ENCODE data around the gene NDST1. TPM values are rescaled to one million over a fixed set of nuclear protein-coding genes. Genes with fewer than 3 reads are reported as not detected.

The NDST1 gene
- total and polyA plus RNA-seq, 2 of the 8 experiments (the other 6 are each of a cell fraction or from before 2014, with no cell fraction given): 27.0 to 72.0 TPM

- POLR2A ChIA-PET (ENCODE audit: partially characterized antibody): no interaction called here
- no peaks in the 10 kb centered on the region for H3K36me3 ChIP-seq (ENCODE audit: control insufficient read depth in 2 of 4, insufficient read depth in 4 of 4, low read length in 3 of 4)
- no peak overlapping the region for H4K91ac ChIP-seq (replicated peaks; ENCODE audit: insufficient read length, low read length)
- H3K79me2 ChIP-seq (ENCODE audit: control insufficient read depth in 1 of 2, insufficient read depth in 2 of 2, low read length in 2 of 2): no peaks in the 10 kb centered on the region
- DNase-seq (ENCODE audit: low read depth in 1 of 2, low spot score in 2 of 2) (no peak), FAIRE-seq (no peak)
- no peak overlapping the region for H2BK15ac ChIP-seq (ENCODE audit: low read length)
- H2AFZ ChIP-seq (ENCODE audit: low read length): no peak overlapping the region
- H3K27me3 ChIP-seq (replicated peaks in 1 of 4; ENCODE audit: control insufficient read depth in 3 of 4, extremely low read depth in 1 of 4, insufficient read depth in 3 of 4, low read length in 3 of 4): no peaks in the 10 kb centered on the region
- H3K4me3 ChIP-seq (ENCODE audit: extremely low read depth in 1 of 4, insufficient read depth in 2 of 4, low read depth in 3 of 4, low read length in 4 of 4): no peak overlapping the region
- no peaks in the 10 kb centered on the region for H4K20me1 ChIP-seq (replicated peaks in 1 of 2; ENCODE audit: control insufficient read depth in 1 of 2, insufficient read depth in 2 of 2, low read length in 2 of 2)
- no peak overlapping the region for H3K18ac ChIP-seq (ENCODE audit: extremely low read depth, low read length)
- 87% methylated on average over 5 of the region's 5 CpGs; no CpG with 5 or more reads in 1 of the 2 experiments for WGBS, 2 experiments (ENCODE audit: extremely low coverage in 1 of 2, insufficient coverage in 1 of 2, insufficient read length in 1 of 2, insufficient replicate concordance in 2 of 2, low coverage in 1 of 2, low lambda C conversion rate in 2 of 2, missing lambda C conversion rate in 1 of 2)
- H2BK12ac ChIP-seq (ENCODE audit: low read depth, low read length): no peak overlapping the region
- H2AK5ac ChIP-seq (ENCODE audit: low read depth, low read length): no peak overlapping the region
- H2BK20ac ChIP-seq (ENCODE audit: low read length): no peak overlapping the region
- no peak overlapping the region for H3K14ac ChIP-seq (ENCODE audit: insufficient read length)
- H3K23ac ChIP-seq (ENCODE audit: insufficient read length): no peak overlapping the region
- CTCF ChIA-PET (ENCODE audit: partially characterized antibody): interaction anchor here (1.0 to 2.1 kb wide), 3 partner anchors 9 to 58 kb away, joined by 3 to 9 read pairs (median 4); no protein-coding TSS in a partner anchor
- H3K27ac ChIP-seq (ENCODE audit: low read depth, low read length): no peak overlapping the region
- TF ChIP-seq EGR1 (IDR thresholded peaks at IDR 0.05; ENCODE audit: borderline replicate concordance, low read depth, low read length) (no peak), SIX5 (IDR thresholded peaks at IDR 0.05; ENCODE audit: low read depth, low read length) (no peak), HDAC2 (IDR thresholded peaks at IDR 0.05; ENCODE audit: borderline replicate concordance in 1 of 2, low read depth in 2 of 2, low read length in 2 of 2) (no peak), TAF7 (optimal IDR thresholded peaks at IDR 0.05; ENCODE audit: borderline replicate concordance, low read depth, low read length) (no peak), GABPA (IDR thresholded peaks at IDR 0.05; ENCODE audit: borderline replicate concordance, insufficient read depth, low read length) (no peak), KDM1A (IDR thresholded peaks at IDR 0.05; ENCODE audit: borderline replicate concordance, low read length) (no peak)
- H3K4ac ChIP-seq (replicated peaks; ENCODE audit: insufficient read length, low read depth, low read length): no peak overlapping the region
- H3K9ac ChIP-seq (replicated peaks in 1 of 4; ENCODE audit: extremely low read depth in 1 of 4, low read depth in 3 of 4, low read length in 3 of 4): no peak overlapping the region
- no peak overlapping the region for H4K8ac ChIP-seq (ENCODE audit: extremely low read depth, insufficient read depth, low read length)
- H3K23me2 ChIP-seq (ENCODE audit: low read depth, low read length): no peaks in the 10 kb centered on the region
- no peaks in the 10 kb centered on the region for H3K79me1 ChIP-seq (ENCODE audit: low read depth, low read length)
- H3K56ac ChIP-seq (replicated peaks; ENCODE audit: insufficient read length, low read depth, low read length): no peak overlapping the region
- H4K5ac ChIP-seq (ENCODE audit: insufficient read length, low read depth, low read length): no peak overlapping the region
- no peak overlapping the region for H3K4me2 ChIP-seq (ENCODE audit: insufficient read depth in 1 of 2, low read depth in 2 of 2, low read length in 2 of 2)
- no peak overlapping the region for H2BK5ac ChIP-seq (ENCODE audit: low read depth, low read length)
- H3K4me1 ChIP-seq (replicated peaks in 1 of 4; ENCODE audit: control insufficient read depth in 3 of 4, insufficient read depth in 4 of 4, low read length in 3 of 4): no peaks in the 10 kb centered on the region; a peak in 1 of 7 replicates
- H2BK120ac ChIP-seq (replicated peaks; ENCODE audit: low read depth, low read length): no peak overlapping the region
- H3K9me3 ChIP-seq (ENCODE audit: insufficient read depth in 2 of 2, low read depth in 1 of 2, low read length in 1 of 2): no peaks in the 10 kb centered on the region
Observed at GRCh38 chr5:150599281-150599680, 91.3 kb downstream of the NDST1 start.
